H9 (cell line): ENCODE data around the gene ANKRD39. TPM values are rescaled to one million over a fixed set of nuclear protein-coding genes. Genes with fewer than 3 reads are reported as not detected.

ENCODE experiments used
- DNase-seq: peaks from one replicate; pipeline ENCODE4 v3.0.0-alpha.2; 2017
- H2AFZ ChIP-seq: one replicate; pipeline ENCODE4 v1.6.1; 2013; ENCODE audit warnings: mild to moderate bottlenecking, low read length, control low read depth, moderate library complexity
- H2AK5ac ChIP-seq: 2 replicates; pipeline ENCODE4 v1.6.1; 2013; ENCODE audit warnings: low read length, control low read depth, mixed read lengths; ENCODE audit not compliant: insufficient read length
- H2BK120ac ChIP-seq: one replicate; pipeline ENCODE4 v1.6.1; 2013; ENCODE audit warnings: low read depth, mild to moderate bottlenecking, low read length, control low read depth, inconsistent platforms; ENCODE audit not compliant: poor library complexity, severe bottlenecking
- H2BK12ac ChIP-seq: 2 replicates; pipeline ENCODE4 v1.6.1; 2013; ENCODE audit warnings: low read length, control low read depth, mixed read lengths, low read depth; ENCODE audit not compliant: insufficient read length
- H2BK15ac ChIP-seq: 2 replicates; pipeline ENCODE4 v1.6.1; 2013; ENCODE audit warnings: low read depth, low read length, control low read depth
- H2BK20ac ChIP-seq: one replicate; pipeline ENCODE4 v1.6.1; 2013; ENCODE audit warnings: low read depth, mild to moderate bottlenecking, low read length, control low read depth, inconsistent platforms; ENCODE audit not compliant: poor library complexity, severe bottlenecking
- H2BK5ac ChIP-seq: 2 replicates; pipeline ENCODE4 v1.6.1; 2013; ENCODE audit warnings: low read length, control low read depth, mixed read lengths; ENCODE audit not compliant: insufficient read length
- H3K14ac ChIP-seq: 2 replicates; pipeline ENCODE4 v1.6.1; 2013; ENCODE audit warnings: low read length, control low read depth; ENCODE audit not compliant: insufficient read depth
- H3K18ac ChIP-seq: 2 replicates; pipeline ENCODE4 v1.6.1; 2013; ENCODE audit warnings: low read depth, mild to moderate bottlenecking, mixed read lengths, low read length, control low read depth; ENCODE audit not compliant: insufficient read length
- H3K23ac ChIP-seq: 2 replicates; pipeline ENCODE4 v1.6.1; 2013; ENCODE audit warnings: low read length, control low read depth, mixed read lengths, low read depth; ENCODE audit not compliant: insufficient read length
- H3K23me2 ChIP-seq: 2 replicates; pipeline ENCODE4 v1.6.1; 2013; ENCODE audit warnings: low read depth, mild to moderate bottlenecking, mixed read lengths, low read length, control low read depth; ENCODE audit not compliant: insufficient read length, poor library complexity, severe bottlenecking
- H3K27ac ChIP-seq: 2 replicates; pipeline ENCODE4 v1.5.1; 2013; ENCODE audit warnings: low read length, control low read depth, mixed read lengths, low read depth; ENCODE audit not compliant: insufficient read length
- H3K27me3 ChIP-seq: 2 replicates; pipeline ENCODE4 v1.6.1; 2013; ENCODE audit warnings: low read length, control low read depth, inconsistent platforms; ENCODE audit not compliant: insufficient read depth
- H3K4ac ChIP-seq: 2 replicates; pipeline ENCODE4 v1.6.1; 2013; ENCODE audit warnings: low read depth, mild to moderate bottlenecking, control low read depth, inconsistent platforms, low read length, moderate library complexity
- H3K4me1 ChIP-seq: 2 replicates; pipeline ENCODE4 v1.6.1; 2013; ENCODE audit warnings: low read length, control low read depth, inconsistent platforms; ENCODE audit not compliant: insufficient read depth
- H3K4me2 ChIP-seq: 2 replicates; pipeline ENCODE4 v1.6.1; 2013; ENCODE audit warnings: low read length, control low read depth, mixed read lengths; ENCODE audit not compliant: insufficient read length, insufficient read depth
- H3K56ac ChIP-seq: 2 replicates; pipeline ENCODE4 v1.6.1; 2013; ENCODE audit warnings: low read depth, mild to moderate bottlenecking, mixed read lengths, low read length, control low read depth; ENCODE audit not compliant: insufficient read length
- H3K79me1 ChIP-seq: 2 replicates; pipeline ENCODE4 v1.6.1; 2013; ENCODE audit warnings: low read depth, mild to moderate bottlenecking, moderate library complexity, low read length, control low read depth, inconsistent platforms; ENCODE audit not compliant: insufficient read depth, poor library complexity, severe bottlenecking
- H3K79me2 ChIP-seq: 2 replicates; pipeline ENCODE4 v1.6.1; 2013; ENCODE audit warnings: low read length, control low read depth, inconsistent platforms; ENCODE audit not compliant: insufficient read depth
- H3K9ac ChIP-seq: 2 replicates; pipeline ENCODE4 v1.6.1; 2013; ENCODE audit warnings: low read length, control low read depth, mixed read lengths; ENCODE audit not compliant: insufficient read length; ENCODE audit errors: extremely low read depth
- H3K9me3 ChIP-seq: one replicate; pipeline ENCODE4 v1.6.1; 2013; ENCODE audit warnings: low read depth, low read length, inconsistent platforms; ENCODE audit not compliant: control insufficient read depth
- H3T11ph ChIP-seq: one replicate; pipeline ENCODE4 v1.6.1; 2013; ENCODE audit warnings: mild to moderate bottlenecking, low read length, control low read depth, inconsistent platforms
- H4K20me1 ChIP-seq: one replicate; pipeline ENCODE4 v1.6.1; 2013; ENCODE audit not compliant: control insufficient read depth, insufficient read length, insufficient read depth
- H4K5ac ChIP-seq: 2 replicates; pipeline ENCODE4 v1.6.1; 2013; ENCODE audit warnings: low read depth, mild to moderate bottlenecking, mixed read lengths, low read length, control low read depth; ENCODE audit not compliant: insufficient read length
- H4K8ac ChIP-seq: replicated peaks from 2 replicates; pipeline ENCODE4 v1.6.1; 2013; ENCODE audit warnings: low read length, control low read depth, mixed read lengths, low read depth; ENCODE audit not compliant: insufficient read length
- H4K91ac ChIP-seq: 2 replicates; pipeline ENCODE4 v1.6.1; 2013; ENCODE audit warnings: low read depth, mild to moderate bottlenecking, moderate library complexity, mixed read lengths, low read length, control low read depth; ENCODE audit not compliant: insufficient read length
- H3K27ac Mint-ChIP-seq, 3 experiments: 2 replicates in 2 of 3; 3 replicates in 1 of 3; pipeline ENCODE4 v1.8.0; 2020 to 2021; ENCODE audit warnings: mixed read lengths in 3 of 3, mild to moderate bottlenecking in 1 of 3, moderate library complexity in 1 of 3
- H3K27me3 Mint-ChIP-seq: 2 replicates; pipeline ENCODE4 v1.8.0; 2021; ENCODE audit warnings: low read depth, mild to moderate bottlenecking, moderate library complexity, mixed read lengths
- H3K36me3 Mint-ChIP-seq, 3 experiments: 2 replicates in 2 of 3; 3 replicates in 1 of 3; pipeline ENCODE4 v1.8.0; 2020 to 2021; ENCODE audit warnings: low read depth in 3 of 3, mixed read lengths in 3 of 3; ENCODE audit not compliant: insufficient read depth in 1 of 3
- H3K4me1 Mint-ChIP-seq, 2 experiments: 2 replicates each; pipeline ENCODE4 v1.8.0; 2020; ENCODE audit warnings: mixed read lengths in 2 of 2
- H3K4me3 Mint-ChIP-seq, 2 experiments: 2 replicates in 1 of 2; 3 replicates in 1 of 2; pipeline ENCODE4 v1.8.0; 2020 to 2021; ENCODE audit warnings: mild to moderate bottlenecking in 2 of 2, mixed read lengths in 2 of 2, moderate library complexity in 1 of 2
- H3K9me3 Mint-ChIP-seq, 2 experiments: 2 replicates in 1 of 2; 3 replicates in 1 of 2; pipeline ENCODE4 v1.8.0; 2020; ENCODE audit warnings: mild to moderate bottlenecking in 2 of 2, mixed read lengths in 2 of 2, moderate library complexity in 1 of 2
- WGBS: extraction: QIAGEN DNeasy Blood & Tissue Kit; methylation state at CpG from one replicate; pipeline ENCODE4 v1.1.7; 2013; ENCODE audit warnings: missing lambda C conversion rate, low lambda C conversion rate, mixed read lengths; ENCODE audit not compliant: insufficient read length; ENCODE audit errors: extremely low coverage; 5-methylcytosine and 5-hydroxymethylcytosine counted together
- total RNA-seq: library from RNA; stranded (reverse); gene quantifications from 2 replicates; pipeline ENCODE4 v1.2.1, GENCODE V29; 2021
- TF ChIP-seq, protein P1 (sequence below): fragments of 200-600 bp; sonication (generic); conservative IDR thresholded peaks from 3 replicates; pipeline ENCODE4 v1.8.0; 2021; ENCODE audit warnings: antibody characterized with exemption, mild to moderate bottlenecking

ANKRD39 gene
- total RNA-seq, 1 experiment from 2014 or later, result 13.0 TPM

DNA sequence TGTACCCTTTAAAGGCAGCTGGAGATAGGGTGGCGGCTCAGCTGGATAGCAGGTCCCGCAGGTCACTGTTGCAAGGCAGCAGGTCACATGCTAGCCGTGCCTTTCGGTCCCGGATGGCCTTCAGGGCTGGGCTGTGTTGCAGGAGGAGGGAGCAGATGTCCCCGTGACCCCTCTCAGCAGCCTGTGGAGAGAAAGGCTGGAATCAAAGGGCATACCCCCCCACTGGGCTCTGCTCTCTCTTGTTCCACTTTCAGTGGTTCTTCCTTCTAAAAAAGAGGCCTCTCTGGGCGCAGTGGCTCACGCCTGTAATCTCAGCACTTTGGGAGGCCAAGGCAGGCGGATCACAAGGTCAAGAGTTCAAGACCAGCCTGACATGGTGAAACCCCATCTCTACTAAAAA, 9.6 kb downstream of the ANKRD39 start:
- H4K91ac ChIP-seq, result no peak overlapping the region
- peaks cover 24 to 51% (median 36%) of the 10 kb centered on the region in 3 experiments for H3K36me3 Mint-ChIP-seq
- no peak overlapping the region for H2BK15ac ChIP-seq
- H3K4me3 Mint-ChIP-seq, result no peak overlapping the region
- no peaks in the 10 kb centered on the region for H3K23me2 ChIP-seq
- H3K14ac ChIP-seq, result no peak overlapping the region
- no peaks in the 10 kb centered on the region for H3K9me3 Mint-ChIP-seq
- no peak overlapping the region for H2BK120ac ChIP-seq
- H3K9me3 ChIP-seq, result no peaks in the 10 kb centered on the region
- H3K4me2 ChIP-seq, result no peak overlapping the region
- H2BK12ac ChIP-seq, result no peak overlapping the region
- no peak overlapping the region for H2BK20ac ChIP-seq
- H3K4me1 ChIP-seq, result no peaks in the 10 kb centered on the region
- no peak overlapping the region for H3K18ac ChIP-seq
- H3K27ac ChIP-seq, result no peak overlapping the region
- H2AFZ ChIP-seq, result no peak overlapping the region
- no peaks in the 10 kb centered on the region for H3K79me2 ChIP-seq
- H3K4ac ChIP-seq, result no peak overlapping the region
- no peak overlapping the region for H4K8ac ChIP-seq
- no peak overlapping the region for H4K5ac ChIP-seq
- no peaks in the 10 kb centered on the region for H3K27me3 Mint-ChIP-seq
- H4K20me1 ChIP-seq, result no peaks in the 10 kb centered on the region
- H3K9ac ChIP-seq, result no peak overlapping the region
- H3K56ac ChIP-seq, result no peak overlapping the region
- no peak overlapping the region for H2BK5ac ChIP-seq
- WGBS, result no CpG with 5 or more reads among the region's 9 CpGs
- H3K23ac ChIP-seq, result no peak overlapping the region
- H2AK5ac ChIP-seq, result no peak overlapping the region
- H3K79me1 ChIP-seq, result peaks cover 2% of the 10 kb centered on the region
- 0 out of 4 replicates have a peak, but pooled peaks cover 0 to under 1% of the 10 kb centered on the region in 2 experiments for H3K4me1 Mint-ChIP-seq
- no peak overlapping the region for H3K27ac Mint-ChIP-seq
- TF ChIP-seq, protein P1, sequence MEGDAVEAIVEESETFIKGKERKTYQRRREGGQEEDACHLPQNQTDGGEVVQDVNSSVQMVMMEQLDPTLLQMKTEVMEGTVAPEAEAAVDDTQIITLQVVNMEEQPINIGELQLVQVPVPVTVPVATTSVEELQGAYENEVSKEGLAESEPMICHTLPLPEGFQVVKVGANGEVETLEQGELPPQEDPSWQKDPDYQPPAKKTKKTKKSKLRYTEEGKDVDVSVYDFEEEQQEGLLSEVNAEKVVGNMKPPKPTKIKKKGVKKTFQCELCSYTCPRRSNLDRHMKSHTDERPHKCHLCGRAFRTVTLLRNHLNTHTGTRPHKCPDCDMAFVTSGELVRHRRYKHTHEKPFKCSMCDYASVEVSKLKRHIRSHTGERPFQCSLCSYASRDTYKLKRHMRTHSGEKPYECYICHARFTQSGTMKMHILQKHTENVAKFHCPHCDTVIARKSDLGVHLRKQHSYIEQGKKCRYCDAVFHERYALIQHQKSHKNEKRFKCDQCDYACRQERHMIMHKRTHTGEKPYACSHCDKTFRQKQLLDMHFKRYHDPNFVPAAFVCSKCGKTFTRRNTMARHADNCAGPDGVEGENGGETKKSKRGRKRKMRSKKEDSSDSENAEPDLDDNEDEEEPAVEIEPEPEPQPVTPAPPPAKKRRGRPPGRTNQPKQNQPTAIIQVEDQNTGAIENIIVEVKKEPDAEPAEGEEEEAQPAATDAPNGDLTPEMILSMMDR, result no peak
- peak; percentile 22 for DNase-seq
- H3T11ph ChIP-seq, result no peak overlapping the region
- H3K27me3 ChIP-seq, result no peaks in the 10 kb centered on the region
